Measurements from ENCODE around the gene EVA1C. TPM values are rescaled to one million over a fixed set of nuclear protein-coding genes. Genes with fewer than 3 reads are reported as not detected.

Gene EVA1C
- total and polyA plus RNA-seq, 2 experiments from 2014 or later: 4.6 to 6.9 TPM

DNA sequence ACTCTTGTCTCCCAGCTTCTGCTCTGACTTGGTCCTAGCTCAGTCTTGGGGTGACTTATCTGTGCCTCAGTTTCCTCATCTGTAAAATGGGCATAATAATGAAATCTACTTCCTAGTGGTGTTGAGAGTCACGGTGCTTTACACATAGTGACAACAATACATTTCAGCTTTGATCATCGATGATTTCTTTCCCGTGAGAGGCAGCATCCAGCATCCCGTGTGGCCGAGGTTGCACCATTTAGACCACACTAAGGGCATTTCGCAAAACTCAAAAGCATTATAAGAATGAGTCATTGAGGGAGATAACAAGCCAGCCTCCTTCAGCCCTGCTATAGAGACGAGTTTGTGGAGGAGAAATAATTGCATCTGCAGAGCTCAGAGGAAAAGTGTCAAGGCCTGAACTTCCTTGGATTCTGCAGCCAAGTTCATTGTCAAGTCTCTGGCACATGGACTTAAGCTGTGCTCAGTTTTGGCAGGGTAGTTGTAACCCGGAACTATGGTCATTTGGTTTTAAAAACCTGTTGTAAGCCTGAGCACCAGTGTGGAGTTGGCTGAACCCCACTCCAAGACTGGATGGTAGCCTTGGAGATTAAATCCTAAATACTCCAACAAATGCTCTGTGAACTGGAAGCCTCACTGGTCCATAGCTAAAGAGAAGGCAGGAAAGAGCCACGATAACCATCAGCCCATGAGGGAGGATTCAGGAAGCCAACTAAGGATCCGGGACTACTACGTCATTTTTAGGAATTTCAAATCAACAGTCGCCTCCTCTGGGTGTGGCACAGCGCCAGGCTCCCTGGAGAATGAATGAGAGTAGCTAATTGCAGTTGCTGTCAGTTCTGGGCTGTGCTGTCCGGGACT, 108.6 kb downstream of the EVA1C start:
- Mint-ChIP-seq H3K27me3 (ENCODE audit: insufficient read depth, low read depth, poor library complexity) (no peaks in the 10 kb centered on the region), H3K4me1 (peaks cover 35% of the 10 kb centered on the region), H3K36me3 (ENCODE audit: low read depth) (no peaks in the 10 kb centered on the region; the same call in 2 of the 3 replicates), H3K9me3 (peaks cover 7% of the 10 kb centered on the region), H3K4me3 (no peak overlapping the region), H3K27ac (no peak overlapping the region)
- 0 out of 2 replicates have a peak overlapping the region, but pooled peaks have one; percentile 39 for H3K27ac ChIP-seq (ENCODE audit: low read depth)
- 0 out of 2 replicates have a peak, but pooled peaks cover 5% of the 10 kb centered on the region for H3K9me2 ChIP-seq (ENCODE audit: insufficient read depth)
- no peaks in the 10 kb centered on the region for H3K36me3 ChIP-seq (ENCODE audit: insufficient read depth)
- DNase-seq (ENCODE audit: low spot score) (no peak), ATAC-seq (no peak)
- no peaks in the 10 kb centered on the region for H4K20me1 ChIP-seq (replicated peaks; ENCODE audit: insufficient read depth)
- H3K27me3 ChIP-seq (ENCODE audit: insufficient read depth): no peaks in the 10 kb centered on the region
- H3K4me1 ChIP-seq (ENCODE audit: insufficient read depth): peaks cover 24% of the 10 kb centered on the region
- H3K4me2 ChIP-seq: no peak overlapping the region
- H3K79me2 ChIP-seq (replicated peaks; ENCODE audit: insufficient read depth): no peaks in the 10 kb centered on the region
- no peak overlapping the region for H2AFZ ChIP-seq
- H3K4me3 ChIP-seq: no peak overlapping the region
- TF ChIP-seq NANOG (IDR thresholded peaks at IDR 0.05; ENCODE audit: borderline replicate concordance) (no peak), ZNF331 (CRISPR knock-in tag; IDR thresholded peaks at IDR 0.05; ENCODE audit: low read depth) (no peak), EZH2phosphoT487 (IDR thresholded peaks at IDR 0.05; ENCODE audit: unreplicated experiment) (no peak), POLR2AphosphoS5 (IDR thresholded peaks at IDR 0.05; ENCODE audit: low read depth) (no peak), ZNF114 (CRISPR knock-in tag; IDR thresholded peaks at IDR 0.05) (no peak), STAT1 (IDR thresholded peaks at IDR 0.05; ENCODE audit: unreplicated experiment) (no peak), JUNB (IDR thresholded peaks at IDR 0.05; ENCODE audit: unreplicated experiment) (no peak), CREB1 (CRISPR knock-in tag; IDR thresholded peaks at IDR 0.05; ENCODE audit: low read depth) (no peak), ZNF462 (CRISPR knock-in tag; IDR thresholded peaks at IDR 0.05) (no peak)
- TF ChIP-seq, protein P1, sequence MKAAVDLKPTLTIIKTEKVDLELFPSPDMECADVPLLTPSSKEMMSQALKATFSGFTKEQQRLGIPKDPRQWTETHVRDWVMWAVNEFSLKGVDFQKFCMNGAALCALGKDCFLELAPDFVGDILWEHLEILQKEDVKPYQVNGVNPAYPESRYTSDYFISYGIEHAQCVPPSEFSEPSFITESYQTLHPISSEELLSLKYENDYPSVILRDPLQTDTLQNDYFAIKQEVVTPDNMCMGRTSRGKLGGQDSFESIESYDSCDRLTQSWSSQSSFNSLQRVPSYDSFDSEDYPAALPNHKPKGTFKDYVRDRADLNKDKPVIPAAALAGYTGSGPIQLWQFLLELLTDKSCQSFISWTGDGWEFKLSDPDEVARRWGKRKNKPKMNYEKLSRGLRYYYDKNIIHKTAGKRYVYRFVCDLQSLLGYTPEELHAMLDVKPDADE (IDR thresholded peaks at IDR 0.05): no peak
- TF ChIP-seq, protein P2, sequence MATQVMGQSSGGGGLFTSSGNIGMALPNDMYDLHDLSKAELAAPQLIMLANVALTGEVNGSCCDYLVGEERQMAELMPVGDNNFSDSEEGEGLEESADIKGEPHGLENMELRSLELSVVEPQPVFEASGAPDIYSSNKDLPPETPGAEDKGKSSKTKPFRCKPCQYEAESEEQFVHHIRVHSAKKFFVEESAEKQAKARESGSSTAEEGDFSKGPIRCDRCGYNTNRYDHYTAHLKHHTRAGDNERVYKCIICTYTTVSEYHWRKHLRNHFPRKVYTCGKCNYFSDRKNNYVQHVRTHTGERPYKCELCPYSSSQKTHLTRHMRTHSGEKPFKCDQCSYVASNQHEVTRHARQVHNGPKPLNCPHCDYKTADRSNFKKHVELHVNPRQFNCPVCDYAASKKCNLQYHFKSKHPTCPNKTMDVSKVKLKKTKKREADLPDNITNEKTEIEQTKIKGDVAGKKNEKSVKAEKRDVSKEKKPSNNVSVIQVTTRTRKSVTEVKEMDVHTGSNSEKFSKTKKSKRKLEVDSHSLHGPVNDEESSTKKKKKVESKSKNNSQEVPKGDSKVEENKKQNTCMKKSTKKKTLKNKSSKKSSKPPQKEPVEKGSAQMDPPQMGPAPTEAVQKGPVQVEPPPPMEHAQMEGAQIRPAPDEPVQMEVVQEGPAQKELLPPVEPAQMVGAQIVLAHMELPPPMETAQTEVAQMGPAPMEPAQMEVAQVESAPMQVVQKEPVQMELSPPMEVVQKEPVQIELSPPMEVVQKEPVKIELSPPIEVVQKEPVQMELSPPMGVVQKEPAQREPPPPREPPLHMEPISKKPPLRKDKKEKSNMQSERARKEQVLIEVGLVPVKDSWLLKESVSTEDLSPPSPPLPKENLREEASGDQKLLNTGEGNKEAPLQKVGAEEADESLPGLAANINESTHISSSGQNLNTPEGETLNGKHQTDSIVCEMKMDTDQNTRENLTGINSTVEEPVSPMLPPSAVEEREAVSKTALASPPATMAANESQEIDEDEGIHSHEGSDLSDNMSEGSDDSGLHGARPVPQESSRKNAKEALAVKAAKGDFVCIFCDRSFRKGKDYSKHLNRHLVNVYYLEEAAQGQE (IDR thresholded peaks at IDR 0.05; ENCODE audit: unreplicated experiment): no peak
- TF ChIP-seq, protein P3, sequence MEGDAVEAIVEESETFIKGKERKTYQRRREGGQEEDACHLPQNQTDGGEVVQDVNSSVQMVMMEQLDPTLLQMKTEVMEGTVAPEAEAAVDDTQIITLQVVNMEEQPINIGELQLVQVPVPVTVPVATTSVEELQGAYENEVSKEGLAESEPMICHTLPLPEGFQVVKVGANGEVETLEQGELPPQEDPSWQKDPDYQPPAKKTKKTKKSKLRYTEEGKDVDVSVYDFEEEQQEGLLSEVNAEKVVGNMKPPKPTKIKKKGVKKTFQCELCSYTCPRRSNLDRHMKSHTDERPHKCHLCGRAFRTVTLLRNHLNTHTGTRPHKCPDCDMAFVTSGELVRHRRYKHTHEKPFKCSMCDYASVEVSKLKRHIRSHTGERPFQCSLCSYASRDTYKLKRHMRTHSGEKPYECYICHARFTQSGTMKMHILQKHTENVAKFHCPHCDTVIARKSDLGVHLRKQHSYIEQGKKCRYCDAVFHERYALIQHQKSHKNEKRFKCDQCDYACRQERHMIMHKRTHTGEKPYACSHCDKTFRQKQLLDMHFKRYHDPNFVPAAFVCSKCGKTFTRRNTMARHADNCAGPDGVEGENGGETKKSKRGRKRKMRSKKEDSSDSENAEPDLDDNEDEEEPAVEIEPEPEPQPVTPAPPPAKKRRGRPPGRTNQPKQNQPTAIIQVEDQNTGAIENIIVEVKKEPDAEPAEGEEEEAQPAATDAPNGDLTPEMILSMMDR (conservative IDR thresholded peaks at IDR 0.05; ENCODE audit: low read depth in 2 of 2): no peak
- H3F3A ChIP-seq (replicated peaks; ENCODE audit: low read depth): peaks cover 15% of the 10 kb centered on the region
